GM21390 (cell line): ENCODE results near the gene NOC2L.

Experiments
- ATAC-seq: cut with Tn5 transposase; IDR thresholded peaks from one replicate; pipeline ENCODE4 v1.9.1; 2021; ENCODE audit not compliant: unreplicated experiment

The NOC2L gene

DNA sequence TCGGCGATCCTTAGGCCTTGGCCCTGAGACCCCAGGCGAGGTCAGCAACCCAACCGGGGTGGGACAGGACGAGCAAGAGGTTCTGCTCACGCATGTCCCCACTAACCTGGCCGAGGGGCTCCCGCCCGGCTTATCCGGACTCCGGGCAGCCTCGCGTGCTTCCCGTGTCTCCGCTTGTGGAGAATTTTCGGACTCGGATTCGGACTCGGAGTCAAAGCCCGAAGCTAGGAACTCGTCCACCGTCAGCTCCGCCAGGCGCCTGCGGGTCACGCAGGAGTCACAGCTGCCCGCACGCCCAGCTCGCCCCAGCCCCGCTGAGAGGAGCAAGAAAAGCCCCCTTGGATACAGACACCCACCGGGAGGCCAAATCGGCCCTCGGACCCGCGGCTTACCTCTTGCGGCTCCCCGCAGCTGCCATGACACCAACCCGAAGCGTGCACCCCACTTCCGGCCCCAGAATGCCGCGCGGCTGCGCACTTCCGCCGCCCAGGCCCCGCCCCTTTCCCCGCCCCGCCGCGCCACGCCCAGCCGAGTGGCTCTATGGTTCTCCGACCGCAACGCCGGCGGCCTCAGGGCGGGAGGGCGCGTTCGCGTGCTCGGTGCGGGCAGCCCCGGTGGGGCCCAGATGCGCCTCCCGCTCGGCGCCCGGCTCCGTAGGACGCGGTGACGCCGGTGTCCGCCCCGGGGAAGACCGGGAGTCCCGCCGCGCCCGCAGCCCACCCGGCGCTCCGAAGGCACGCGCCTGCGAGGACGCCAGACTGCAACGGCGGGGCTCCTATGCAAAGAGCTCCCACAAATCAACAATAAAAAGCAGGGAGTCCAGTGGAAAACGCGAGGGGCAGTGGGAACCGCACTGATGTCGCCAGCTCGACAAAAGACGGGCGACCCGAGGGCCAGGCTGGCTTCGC lies at the start of gene NOC2L:
Gene NOC2L (minus strand): TSS at position 434 of the 908 bp plus-strand sequence. CDS start 16 bp downstream, at position 418.
- ATAC-seq = no peak

DNA sequence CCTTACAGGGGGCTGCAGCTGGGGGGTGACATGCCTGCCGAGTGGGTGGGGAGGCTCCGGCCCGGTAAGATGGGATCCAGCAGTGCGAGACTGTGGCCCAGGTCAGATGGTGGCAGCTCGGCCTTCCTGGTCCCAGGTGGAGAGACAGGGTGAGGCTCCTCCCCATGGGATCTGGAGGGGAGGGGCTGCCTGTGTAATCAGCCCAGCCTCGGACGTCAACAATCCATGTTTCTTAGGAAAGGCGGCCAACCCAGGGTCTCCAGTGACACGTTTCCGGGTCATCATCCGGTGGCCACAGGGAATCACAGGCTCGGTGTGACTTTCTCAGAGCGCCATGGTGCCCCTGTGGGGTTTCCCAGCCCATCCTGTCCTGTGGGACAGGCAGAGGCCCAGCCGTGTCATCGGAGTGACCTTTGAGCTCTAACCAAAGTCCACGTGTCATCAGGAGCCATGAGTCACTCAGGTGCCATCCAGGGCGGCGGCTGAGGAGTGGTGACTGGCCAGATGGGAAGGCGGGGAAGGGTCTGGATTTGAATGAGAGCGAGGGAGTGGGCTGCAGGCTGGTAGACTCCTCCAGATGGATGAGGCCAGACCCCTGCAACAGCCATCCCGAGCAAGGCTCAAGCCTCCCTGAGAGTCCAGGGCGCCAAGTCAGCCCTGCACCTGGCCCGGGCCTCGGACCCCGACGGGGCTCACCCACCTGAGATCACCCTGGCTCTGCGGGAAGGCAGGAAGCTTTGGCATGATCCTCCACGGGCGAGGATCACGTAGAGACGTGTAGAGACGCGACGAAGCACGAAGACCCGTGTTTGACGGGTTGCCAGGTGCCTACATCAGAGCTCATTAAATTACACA lies 47.5 kb upstream of the NOC2L start:
- no peak for ATAC-seq

DNA sequence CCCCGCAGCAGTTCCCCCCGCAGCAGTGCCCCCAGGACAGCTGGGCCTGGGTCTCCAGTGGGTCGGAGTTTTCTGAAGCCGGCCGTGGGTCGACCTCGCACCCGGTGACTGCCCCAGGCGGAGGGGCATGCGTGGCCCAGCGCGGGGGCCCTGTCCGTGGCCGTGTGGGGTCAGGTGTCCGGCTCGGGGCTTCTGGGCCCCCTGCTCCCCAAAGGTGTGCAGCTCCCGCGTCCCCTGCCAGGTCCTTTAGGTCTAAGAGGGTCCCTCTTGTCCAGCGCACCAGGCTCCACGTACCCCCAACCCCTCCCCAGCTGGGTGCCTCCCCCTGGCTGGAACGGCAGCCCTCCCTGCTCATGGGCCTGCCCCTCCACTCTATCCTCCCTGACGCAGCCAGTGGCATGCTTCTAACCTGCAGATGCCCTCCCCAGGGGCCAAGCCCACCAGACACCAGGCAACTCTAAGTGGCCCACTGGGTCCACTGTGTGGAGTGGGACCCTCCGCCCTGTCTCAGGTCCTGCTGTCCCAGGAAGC lies 46.8 kb upstream of the NOC2L start:
- no peak for ATAC-seq

DNA sequence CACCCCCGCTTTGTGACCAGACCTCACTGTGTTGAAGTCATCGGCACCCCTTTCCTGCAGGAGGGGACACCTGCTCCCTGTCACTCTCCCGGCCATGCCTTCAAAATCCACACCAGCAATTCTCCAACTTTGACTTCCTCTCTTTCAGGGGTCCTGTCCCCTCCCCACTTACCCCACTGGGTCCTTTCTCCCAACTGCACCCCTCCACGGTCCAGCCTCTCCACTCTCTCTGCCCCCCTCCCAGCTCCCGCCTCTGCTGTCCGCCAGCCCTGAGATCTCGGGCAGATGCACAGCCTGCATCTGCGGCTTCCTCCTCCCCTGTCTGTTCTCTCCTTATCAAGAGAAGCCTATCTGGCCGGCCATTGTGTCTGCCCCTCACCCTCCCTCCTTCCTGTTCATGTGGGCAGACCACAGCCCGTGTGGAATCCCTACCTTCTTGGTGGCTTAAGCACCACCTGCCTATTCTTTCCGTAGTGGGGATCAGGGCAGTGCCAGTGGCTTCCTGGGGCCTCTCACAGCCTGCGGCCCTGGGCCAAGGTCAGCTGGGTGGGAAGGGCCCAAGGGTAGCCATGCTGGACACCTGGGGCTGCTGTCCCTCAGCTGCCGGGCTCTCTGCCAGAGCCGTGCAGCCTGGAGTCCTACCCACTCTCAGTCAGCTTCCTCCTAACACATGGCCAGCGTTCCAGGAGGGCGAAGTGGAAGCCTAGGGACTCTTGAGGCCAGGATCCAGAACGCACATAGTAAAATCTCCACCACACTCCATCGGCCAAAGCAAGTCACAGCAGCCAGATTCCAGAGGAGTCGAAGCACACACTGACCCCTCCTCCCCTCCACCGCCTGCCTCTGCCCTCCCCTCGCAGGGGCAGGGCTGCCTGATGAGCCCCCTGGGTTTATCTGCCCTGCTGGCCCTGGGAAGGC lies 46.0 kb upstream of the NOC2L start:
- ATAC-seq = no peak

DNA sequence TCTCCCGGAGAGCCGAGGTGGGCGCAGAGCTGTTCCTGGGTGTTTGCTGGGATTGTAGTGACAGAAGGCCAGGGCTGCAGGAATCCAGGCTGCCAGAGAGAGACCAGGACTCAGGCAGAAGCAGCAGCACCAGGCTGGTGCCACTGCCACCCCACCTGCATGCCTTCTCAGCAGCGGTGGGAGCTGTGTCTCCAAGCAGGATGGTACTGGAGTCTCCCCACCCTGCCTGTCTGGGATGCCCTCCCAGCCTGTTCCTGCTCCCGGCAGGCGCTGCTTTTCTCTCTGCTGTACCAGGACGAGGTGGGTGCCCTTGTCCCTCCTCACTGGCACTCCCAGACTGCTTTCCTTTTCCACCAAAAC lies 45.3 kb upstream of the NOC2L start:
- no peak for ATAC-seq

DNA sequence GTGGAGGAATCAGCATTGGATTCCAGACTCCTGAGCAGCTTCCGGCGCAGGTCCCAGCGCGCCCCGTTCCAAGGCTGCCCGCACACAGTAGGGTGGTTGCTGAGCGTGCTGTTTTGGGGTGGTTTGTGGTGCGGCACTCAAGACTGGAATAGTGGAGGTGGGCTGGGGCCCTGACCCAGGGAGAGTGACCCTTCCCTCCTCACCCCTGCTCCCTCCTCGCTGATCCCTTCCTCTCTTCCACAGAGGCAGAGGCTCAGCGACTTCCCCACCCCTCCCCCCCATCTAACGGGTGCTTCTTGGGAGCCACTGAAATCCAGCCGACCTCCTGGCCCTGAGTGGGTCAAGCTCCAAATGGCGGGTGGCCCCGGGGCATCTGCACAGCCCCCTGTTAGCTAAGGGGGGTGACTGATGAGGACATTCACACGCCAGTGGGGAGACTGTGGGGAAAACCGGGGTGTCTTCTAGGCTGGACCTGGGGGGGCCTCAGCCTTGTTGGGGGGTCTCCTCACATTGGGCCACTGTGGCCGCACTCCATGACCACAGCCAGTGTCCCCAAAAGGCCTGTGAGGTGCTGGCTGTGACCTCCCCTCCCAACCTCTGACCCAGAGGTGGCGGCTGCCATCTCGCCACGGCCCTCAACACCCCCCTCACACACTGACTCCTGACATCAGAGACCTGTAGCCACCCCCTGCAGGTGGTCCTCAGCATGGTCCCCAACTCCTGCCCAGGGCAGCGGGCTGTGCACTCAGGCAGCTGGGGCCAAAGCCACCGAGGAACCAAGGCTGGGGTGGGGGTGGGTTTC lies 44.8 kb upstream of the NOC2L start:
- no peak for ATAC-seq

DNA sequence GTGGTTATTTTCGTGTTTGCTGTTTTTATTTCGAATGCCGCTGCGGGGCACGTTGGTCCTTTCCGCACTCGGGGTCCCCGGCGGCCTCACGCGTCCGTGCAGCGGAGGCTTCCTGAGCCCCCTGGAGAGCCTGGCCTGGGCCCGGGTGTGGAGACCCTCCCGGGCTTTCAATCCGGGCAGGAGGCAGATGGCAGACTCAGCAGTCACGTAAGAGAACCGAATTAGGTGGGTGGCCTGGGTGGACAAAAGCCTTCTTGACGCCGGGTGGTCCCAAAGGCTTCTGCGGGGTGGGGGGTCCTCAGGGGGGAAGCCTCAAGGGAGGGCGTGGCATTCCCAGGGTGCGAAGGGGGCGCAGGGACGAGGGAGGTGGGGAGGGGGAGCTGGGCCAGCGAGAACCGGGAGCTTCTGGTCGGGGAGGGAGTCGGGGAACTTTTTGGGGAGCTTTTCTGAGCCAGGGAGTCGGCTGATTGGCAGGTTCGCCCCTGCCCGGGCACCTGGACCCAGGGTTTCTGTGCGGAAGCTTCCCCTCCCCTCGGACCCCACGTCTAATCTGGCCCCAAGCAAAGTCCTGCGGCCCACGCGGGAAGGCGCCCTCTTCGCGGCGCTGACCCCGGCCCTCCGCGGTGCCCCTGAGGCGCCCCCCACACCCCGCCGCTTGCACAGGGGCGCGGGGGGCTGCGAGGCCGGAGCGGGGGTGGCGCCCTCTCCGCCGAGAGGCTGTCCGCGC lies 42.2 kb upstream of the NOC2L start:
- ATAC-seq = no peak

DNA sequence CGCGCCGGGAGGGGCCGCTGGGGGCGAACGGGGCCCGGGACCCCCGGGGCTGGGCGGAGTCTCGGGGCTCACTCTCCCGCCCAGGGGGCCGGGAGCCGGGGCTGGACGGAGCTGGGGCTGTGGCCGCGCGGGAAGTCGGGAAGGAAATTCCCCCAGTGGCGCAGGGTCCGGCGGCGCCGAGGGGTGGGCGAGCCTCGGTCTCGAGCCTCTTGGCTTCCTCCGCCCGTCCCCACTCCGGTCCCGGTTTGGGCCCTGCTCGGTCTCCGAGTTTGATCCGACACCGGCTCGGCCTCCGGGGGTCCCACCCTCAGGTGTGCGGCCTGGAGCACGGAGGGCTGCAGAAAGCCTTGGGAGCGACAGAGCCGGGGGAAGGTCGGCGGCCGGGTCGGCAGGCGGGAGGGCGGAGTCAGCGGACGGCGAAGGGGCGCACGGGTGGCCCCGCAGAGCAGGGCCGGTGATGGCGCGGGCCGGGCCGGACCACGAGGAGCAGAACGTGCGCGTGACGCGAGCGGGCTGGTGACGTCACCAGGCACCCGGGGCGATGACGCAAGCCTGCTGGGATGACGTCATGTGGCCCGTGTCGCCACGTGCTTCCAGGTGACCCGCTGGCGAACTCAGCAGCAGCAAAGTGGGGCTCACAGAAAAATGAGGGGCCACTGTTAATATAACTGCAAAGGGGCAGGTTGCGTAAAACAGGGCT lies 41.5 kb upstream of the NOC2L start:
- no peak for ATAC-seq

DNA sequence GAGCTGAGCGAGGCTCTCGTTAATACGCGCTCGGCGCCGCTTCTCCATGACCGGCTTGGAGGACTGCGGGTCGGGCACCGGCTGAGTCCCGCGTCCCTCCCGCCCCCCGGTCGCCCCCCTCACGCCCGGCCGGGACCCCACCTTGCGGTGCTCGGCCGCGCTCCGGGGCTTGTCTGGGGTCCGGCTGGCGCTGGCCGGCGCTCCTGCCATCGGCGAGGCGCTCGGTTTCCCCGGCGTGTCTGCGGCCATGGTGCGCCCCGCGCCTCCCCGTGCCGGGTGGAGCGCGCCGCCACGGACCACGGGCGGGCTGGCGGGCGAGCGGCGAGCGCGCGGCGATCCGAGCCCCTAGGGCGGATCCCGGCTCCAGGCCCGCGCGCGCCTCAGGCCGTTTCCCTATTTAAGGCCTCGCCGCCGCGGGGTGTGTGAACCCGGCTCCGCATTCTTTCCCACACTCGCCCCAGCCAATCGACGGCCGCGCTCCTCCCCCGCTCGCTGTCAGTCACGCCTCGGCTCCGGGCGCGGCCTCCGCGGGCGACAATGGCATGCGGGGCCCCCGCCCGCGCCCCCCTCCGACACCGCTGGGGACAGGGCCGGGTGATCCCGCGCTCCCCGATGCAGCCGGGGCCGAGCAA lies 40.8 kb upstream of the NOC2L start, which contains the start of gene HES4:
Gene HES4 (minus strand): TSS at position 373 of the 632 bp plus-strand sequence. CDS start 124 bp downstream, at position 249.
- no peak for ATAC-seq

DNA sequence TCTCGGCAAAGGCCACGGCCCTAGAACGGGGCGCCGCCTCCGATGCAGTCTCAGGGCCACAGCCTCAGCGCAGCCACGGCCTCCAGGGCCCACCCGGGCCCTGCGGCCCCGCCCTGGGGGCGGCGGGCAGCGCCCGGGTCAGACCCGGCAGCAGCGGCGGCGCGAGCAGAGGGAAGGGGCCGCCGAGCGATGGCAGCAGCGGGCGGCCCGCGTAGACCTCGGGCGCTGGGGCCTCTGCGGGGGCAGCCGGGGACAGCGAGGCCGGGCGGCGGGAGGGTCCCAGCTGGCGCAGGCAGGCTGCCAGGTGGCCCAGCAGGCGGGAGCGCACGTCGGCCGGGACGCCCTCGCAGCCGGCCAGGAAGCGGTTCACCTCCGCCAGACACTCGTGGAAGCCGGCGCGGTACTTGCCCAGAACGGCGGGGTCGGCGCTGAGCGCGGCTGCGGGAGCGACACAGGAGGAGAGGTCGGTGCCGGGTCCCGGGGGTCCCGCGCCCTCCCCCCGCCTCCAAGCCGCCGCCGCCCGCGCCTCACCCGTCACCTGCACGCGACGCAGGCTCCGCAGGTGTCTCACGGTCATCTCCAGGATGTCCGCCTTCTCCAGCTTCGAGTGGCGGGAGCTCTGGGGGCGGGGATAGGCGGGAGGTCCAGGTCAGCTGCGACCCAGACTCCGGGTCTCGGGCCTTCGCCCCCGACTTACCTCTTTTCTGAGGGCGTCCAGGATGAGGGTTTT lies 40.1 kb upstream of the NOC2L start:
- no peak for ATAC-seq

DNA sequence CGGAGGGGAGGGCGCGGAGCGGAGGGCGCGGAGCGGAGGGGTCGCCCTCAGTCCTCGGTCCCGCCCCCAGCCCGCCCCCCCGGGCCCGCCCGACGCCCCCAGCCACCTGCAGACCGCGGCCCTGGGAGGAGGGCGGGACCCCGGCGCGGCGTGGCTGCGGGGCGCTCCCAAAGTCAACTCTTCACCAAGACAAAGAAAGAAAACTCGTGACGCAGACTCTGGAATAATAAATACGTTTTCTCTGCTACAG lies 39.6 kb upstream of the NOC2L start:
- no peak for ATAC-seq

DNA sequence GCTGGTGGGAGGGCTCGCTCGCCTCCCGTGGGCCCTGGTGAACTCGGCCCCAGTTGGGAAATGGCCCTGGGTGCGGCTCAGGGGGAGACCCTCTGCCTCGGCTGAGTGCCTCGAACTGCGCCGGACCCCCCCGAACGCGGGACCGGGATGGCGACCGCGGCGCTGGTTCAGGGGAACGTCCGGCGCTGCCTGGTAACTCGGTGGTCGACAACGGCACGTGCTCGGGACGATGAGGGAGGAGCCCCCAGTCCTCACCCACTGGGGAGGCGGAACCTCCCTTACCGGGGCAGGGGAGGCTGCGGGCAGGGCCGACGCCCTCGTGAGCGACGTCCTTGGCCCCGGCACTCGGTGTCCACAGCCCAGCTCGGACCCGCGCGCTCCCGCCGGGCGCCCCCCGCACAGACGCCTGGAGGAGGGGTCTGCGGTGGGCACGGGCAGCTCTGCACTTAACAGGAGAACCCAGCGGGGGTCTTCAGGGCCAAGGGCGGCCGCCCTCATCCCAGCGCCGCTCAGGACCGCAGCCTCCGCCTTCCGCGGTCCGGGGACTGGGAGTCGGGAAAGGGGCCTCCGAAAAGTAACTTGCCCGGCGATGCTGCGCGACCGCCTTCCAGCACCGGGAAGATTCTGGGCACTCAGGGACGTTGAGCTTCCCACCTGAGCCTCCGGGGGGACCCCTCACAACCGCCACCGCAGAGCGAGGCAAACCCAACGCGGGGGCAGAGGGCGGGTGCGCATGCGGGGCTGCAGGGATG lies 39.1 kb upstream of the NOC2L start:
- ATAC-seq = no peak

DNA sequence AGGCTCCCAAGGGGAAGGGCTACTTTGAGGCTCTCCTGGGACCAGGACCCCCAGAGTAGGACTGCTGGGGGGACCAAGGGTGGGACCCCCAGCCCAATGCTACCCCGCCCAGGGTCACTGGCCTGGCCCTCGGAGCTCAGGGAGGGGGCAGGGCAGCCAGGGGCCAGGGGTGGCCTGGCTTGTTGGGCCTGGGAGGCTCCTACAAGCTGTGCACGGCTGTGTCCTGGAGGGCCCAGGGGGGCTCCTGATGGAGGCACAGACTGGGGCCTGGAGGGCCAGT lies 38.6 kb upstream of the NOC2L start:
- ATAC-seq = no peak

DNA sequence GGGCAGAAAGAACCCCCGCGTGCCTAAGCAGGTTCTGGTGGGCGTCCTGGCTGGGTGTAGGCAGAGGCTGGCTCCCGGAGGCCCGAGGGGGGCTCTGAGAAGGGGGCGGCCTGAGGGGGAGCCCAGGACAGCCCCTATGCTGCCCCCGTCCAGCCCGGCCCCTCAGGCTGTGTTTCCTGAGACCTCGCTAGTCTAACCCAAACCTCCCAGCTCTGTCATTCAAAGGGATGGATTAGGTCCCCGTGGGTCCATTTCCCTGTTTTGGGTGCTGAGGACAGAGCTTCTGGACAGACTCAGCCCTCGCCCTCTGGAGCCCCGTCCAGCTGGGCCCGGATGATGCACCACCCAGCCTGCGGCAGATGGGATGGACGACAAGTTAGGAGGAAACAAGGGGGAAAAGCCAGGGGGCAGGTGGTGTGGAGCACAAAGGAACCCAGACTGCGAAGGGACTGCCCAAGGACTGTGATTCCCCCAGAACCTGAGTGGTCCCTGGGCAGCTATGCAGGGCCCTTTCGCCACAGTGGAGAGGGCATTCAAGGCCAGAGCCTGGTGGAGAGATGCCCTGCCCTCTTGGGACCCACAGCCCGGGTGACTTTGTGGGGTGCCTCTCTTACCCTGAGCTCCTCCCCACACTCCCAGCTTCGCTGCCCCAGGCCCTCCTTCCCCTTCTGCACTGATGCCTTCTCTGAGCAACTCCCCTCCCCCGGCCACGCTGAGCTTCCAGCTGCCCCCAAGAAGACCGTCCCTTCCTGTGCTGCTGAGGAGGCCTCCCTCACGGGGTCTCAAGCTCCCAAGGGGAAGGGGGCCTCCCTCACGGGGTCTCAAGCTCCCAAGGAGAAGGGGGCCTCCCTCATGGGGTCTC lies 38.0 kb upstream of the NOC2L start:
- ATAC-seq = no peak

DNA sequence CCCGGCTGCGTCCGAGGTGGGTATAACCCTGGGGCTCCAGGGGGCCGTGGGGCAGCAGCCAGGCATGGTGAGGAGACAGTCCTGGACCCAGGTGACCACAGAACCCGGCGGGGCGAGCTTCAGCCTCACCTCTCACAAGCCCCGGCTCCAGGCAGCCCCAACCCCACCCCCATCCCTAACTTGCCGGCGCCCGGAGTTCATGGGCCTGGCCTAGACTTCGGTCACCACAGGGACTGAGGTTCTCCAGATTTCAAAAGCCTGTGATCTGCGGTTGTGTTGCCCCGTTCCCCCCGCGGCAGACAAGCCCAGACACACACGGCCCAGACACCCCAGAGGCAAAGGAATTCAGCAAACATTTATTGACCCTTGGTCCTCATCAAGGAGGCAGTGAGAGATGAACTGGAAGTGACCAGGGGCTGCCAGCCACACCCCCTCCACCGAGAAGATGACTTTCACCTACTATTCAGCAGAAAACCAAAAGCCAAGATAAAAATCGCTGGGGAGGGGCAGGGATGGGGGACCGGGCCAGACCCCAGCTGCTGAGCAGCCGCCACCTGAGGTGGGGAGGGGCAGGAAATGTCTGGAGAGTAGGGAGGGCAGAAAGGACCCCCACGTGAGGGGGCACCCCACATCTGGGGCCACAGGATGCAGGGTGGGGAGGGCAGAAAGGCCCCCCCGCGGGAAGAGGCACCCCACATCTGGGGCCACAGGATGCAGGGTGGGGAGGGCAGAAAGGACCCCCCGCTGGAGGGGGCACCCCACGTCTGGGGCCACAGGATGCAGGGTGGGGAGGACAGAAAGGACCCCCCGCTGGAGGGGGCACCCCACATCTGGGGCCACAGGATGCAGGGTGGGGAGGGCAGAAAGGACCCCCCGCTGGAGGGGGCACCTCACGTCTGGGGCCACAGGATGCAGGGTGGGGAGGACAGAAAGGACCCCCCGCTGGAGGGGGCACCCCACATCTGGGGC lies 36.9 kb upstream of the NOC2L start:
- no peak for ATAC-seq
